NB4 (cell line): Measurements from ENCODE around the gene TEX10.

ENCODE experiments used
- CTCF ChIP-seq: IDR thresholded peaks from one replicate; pipeline ENCODE4 v1.5.1; 2012; ENCODE audit warnings: low read depth, low read length
- MAX ChIP-seq: IDR thresholded peaks from 2 replicates; pipeline ENCODE4 v1.6.1; 2011; ENCODE audit warnings: low read depth, low read length
- MYC ChIP-seq: IDR thresholded peaks from 2 replicates; pipeline ENCODE4 v1.6.1; 2011; ENCODE audit warnings: low read depth, low read length
- POLR2A ChIP-seq: IDR thresholded peaks from 2 replicates; pipeline ENCODE4 v1.6.1; 2011; ENCODE audit warnings: mild to moderate bottlenecking; ENCODE audit not compliant: insufficient read length; ENCODE audit errors: extremely low read depth

GRCh38 chr9:100295240-100295639, 57.5 kb downstream of the TEX10 start:
- no peak for TF ChIP-seq CTCF
- TF ChIP-seq MAX, result no peak
- TF ChIP-seq POLR2A, result no peak
- TF ChIP-seq MYC, result no peak
